BLaER1 treated with 17β-estradiol and CSF1 and Interleukin-3, amounts not matched to agents 10 nM and 100 nM (cell line): ENCODE results near the gene VTI1A.
A peak's percentile ranks its signal among the peaks of the same experiment; 100 is the strongest.

ENCODE experiments used
- H3K27ac ChIP-seq, 11 experiments: shearing (Covaris generic); formaldehyde crosslinking; 2 replicates each; pipeline ENCODE4 v1.8.1; 2022
- H3K27me3 ChIP-seq, 11 experiments: shearing (Covaris generic); formaldehyde crosslinking; 2 replicates each; pipeline ENCODE4 v1.8.1; 2022
- H3K36me3 ChIP-seq, 11 experiments: shearing (Covaris generic); formaldehyde crosslinking; 2 replicates each; pipeline ENCODE4 v1.8.1; 2022
- H3K4me1 ChIP-seq, 10 experiments: shearing (Covaris generic); formaldehyde crosslinking; 2 replicates each; pipeline ENCODE4 v1.8.1; 2022
- H3K4me2 ChIP-seq, 11 experiments: shearing (Covaris generic); formaldehyde crosslinking; 2 replicates each; pipeline ENCODE4 v1.8.1; 2022
- H3K4me3 ChIP-seq, 10 experiments: shearing (Covaris generic); formaldehyde crosslinking; 2 replicates each; pipeline ENCODE4 v1.8.1; 2022
- H3K9ac ChIP-seq, 11 experiments: shearing (Covaris generic); formaldehyde crosslinking; 2 replicates each; pipeline ENCODE4 v1.8.1; 2022
- H3K9me3 ChIP-seq, 11 experiments: shearing (Covaris generic); formaldehyde crosslinking; replicated peaks in 1 of 11; 2 replicates each; pipeline ENCODE4 v1.8.1; 2022
- H4K20me1 ChIP-seq, 11 experiments: shearing (Covaris generic); formaldehyde crosslinking; 2 replicates each; pipeline ENCODE4 v1.8.1; 2022
- Cebpa-rat ChIP-seq, 11 experiments: shearing (Covaris generic); IDR thresholded peaks; 2 replicates each; pipeline ENCODE4 v1.8.1; 2022

The VTI1A gene

DNA sequence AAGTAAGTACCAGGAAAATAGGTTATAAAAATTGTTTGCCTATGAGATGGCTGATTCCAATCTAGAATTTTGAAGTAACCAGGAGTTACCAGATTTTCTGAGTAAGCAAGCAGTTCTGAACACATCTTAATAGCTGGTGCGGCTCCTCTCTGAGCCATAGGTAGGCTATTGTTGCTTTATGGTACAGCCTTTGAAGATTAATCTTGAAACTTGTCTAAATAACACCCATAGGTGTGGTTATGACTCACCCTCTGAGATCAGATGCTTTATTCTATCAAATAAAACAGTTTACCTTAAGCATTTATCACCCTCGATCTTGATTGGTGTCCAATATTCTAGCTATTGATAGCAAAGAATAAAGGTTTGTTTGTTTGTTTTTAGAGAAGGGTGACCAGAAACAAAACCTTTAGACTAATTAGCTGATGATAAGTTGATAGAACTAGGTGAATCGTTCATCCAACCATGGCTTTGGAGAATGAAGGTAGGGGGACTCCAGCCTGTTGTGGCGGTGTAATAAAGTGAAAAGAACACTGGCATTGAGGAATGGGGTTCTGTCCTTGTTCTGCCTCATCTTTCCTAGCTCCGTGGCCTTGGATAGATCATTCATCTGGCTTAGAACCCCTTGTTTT, 72.2 kb downstream of the VTI1A start:
- peaks cover 0 to 40% (median 0%) of the 10 kb centered on the region in 11 experiments; a peak in 7 of 22 replicates for H4K20me1 ChIP-seq
- H3K9ac ChIP-seq, result no peak overlapping the region
- no peaks in the 10 kb centered on the region for H3K36me3 ChIP-seq
- TF ChIP-seq Cebpa-rat (IDR thresholded peaks at IDR 0.05), result no peak
- no peak overlapping the region for H3K4me3 ChIP-seq
- no peak overlapping the region for H3K27ac ChIP-seq
- H3K9me3 ChIP-seq, result no peaks in the 10 kb centered on the region
- peaks cover 0 to 23% (median 0%) of the 10 kb centered on the region in 10 experiments; a peak in 7 of 20 replicates for H3K4me1 ChIP-seq
- peak overlapping the region in 1 of 11 experiments; percentile 10; a peak in 2 of 22 replicates for H3K4me2 ChIP-seq
- H3K27me3 ChIP-seq, result no peaks in the 10 kb centered on the region

- no peaks in the 10 kb centered on the region for H3K27me3 ChIP-seq
- H3K4me2 ChIP-seq, result no peak overlapping the region
- no peaks in the 10 kb centered on the region for H3K36me3 ChIP-seq
- H3K4me1 ChIP-seq, result peaks cover 0 to 34% (median 0%) of the 10 kb centered on the region in 10 experiments; a peak in 7 of 20 replicates
- no peak overlapping the region for H3K4me3 ChIP-seq
- H3K27ac ChIP-seq, result no peak overlapping the region
- peaks cover 0 to 46% (median 0%) of the 10 kb centered on the region in 11 experiments; a peak in 8 of 22 replicates for H4K20me1 ChIP-seq
- no peak overlapping the region for H3K9ac ChIP-seq
- H3K9me3 ChIP-seq, result no peaks in the 10 kb centered on the region
- no peak for TF ChIP-seq Cebpa-rat (IDR thresholded peaks at IDR 0.05)
Observed at GRCh38 chr10:112520914-112521313, 73.9 kb downstream of the VTI1A start.

DNA sequence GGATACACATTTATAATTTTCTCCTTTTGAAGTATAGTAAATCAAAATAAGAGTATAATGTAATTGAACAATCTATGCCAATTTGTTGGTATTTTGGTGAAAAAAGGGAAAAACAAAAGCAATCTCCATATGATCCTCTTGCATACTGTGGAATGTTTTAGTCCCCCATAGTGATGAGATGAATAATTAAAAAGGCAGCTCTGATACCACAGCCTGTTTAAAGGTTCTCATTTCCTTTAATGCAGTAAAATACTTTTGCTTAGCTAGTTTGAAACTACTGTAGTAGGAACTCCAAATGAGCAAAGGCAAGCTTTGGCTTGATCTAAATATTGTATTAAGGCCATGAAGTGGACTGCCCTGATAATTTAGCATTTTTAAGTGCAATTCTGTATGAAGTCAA, 77.6 kb downstream of the VTI1A start:
- Histone ChIP-seq H3K27ac (no peak overlapping the region), H3K4me2 (peak overlapping the region in 1 of 11 experiments; percentile 25; a peak in 3 of 22 replicates), H3K27me3 (no peaks in the 10 kb centered on the region), H3K4me3 (no peak overlapping the region), H3K36me3 (peaks cover 0 to 24% (median 8%) of the 10 kb centered on the region in 11 experiments; a peak in 9 of 22 replicates), H3K4me1 (peaks cover 0 to 29% (median 0%) of the 10 kb centered on the region in 10 experiments; a peak in 7 of 20 replicates), H3K9ac (no peak overlapping the region), H4K20me1 (peaks cover 0 to 39% (median 0%) of the 10 kb centered on the region in 11 experiments; a peak in 8 of 22 replicates), H3K9me3 (no peaks in the 10 kb centered on the region)
- TF ChIP-seq Cebpa-rat (IDR thresholded peaks at IDR 0.05), result no peak

DNA sequence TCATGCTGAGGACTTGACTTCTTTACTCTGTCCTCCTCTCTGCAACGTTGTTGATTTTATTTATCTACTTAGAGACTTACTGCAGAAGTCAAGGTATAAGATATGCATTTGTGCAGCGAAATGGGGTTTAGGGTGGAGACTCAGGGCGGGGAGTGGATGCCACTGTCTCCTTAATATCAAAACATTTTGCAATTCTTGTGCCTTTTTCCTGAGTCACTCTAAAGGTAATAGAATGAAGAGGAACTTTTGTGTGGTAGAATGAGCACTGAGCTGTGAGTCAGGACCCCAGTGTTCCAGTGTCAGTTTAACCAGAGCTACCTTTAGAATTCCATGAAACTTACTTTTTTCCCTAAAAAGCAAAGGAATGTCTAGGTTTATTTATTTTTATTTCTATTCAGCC, 78.2 kb downstream of the VTI1A start:
- peaks cover 0 to 36% (median 0%) of the 10 kb centered on the region in 11 experiments; a peak in 8 of 22 replicates for H4K20me1 ChIP-seq
- H3K27ac ChIP-seq, result no peak overlapping the region

GRCh38 chr10:112526139-112526538, 79.1 kb downstream of the VTI1A start:
- H3K4me1 ChIP-seq, result peaks cover 0 to 21% (median 0%) of the 10 kb centered on the region in 10 experiments; a peak in 7 of 20 replicates
- no peak overlapping the region for H3K9ac ChIP-seq
- H3K27ac ChIP-seq, result no peak overlapping the region

More for the DNA sequence above, 78.2 kb downstream of the VTI1A start:
- Histone ChIP-seq H3K9me3 (no peaks in the 10 kb centered on the region), H3K4me3 (no peak overlapping the region), H3K4me1 (peaks cover 0 to 23% (median 0%) of the 10 kb centered on the region in 10 experiments; a peak in 7 of 20 replicates), H3K36me3 (peaks cover 0 to 29% (median 8%) of the 10 kb centered on the region in 11 experiments; a peak in 10 of 22 replicates), H3K27me3 (no peaks in the 10 kb centered on the region), H3K9ac (no peak overlapping the region), H3K4me2 (peak overlapping the region in 1 of 11 experiments; percentile 17; a peak in 2 of 22 replicates)
- no peak for TF ChIP-seq Cebpa-rat (IDR thresholded peaks at IDR 0.05)

DNA sequence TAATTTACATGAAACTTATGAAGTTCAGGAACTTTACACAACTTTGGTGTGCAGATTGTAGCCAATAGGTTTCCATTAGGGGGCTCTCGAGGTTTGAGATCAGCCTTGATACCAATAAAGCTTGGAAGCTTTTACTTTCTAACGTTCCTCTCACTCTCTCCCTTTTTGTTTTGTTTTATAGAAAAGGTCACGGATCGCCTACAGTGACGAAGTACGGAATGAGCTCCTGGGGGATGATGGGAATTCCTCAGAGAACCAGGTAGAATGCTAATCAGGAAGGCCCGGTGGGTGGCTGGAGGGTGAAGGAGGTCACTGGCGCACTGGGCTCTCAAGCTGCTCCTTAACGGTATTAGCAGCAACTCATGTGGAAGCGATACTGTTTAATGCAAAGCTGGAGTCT, 79.9 kb downstream of the VTI1A start:
- Histone ChIP-seq H3K36me3 (peaks cover 0 to 39% (median 13%) of the 10 kb centered on the region in 11 experiments; a peak in 14 of 22 replicates), H3K9ac (no peak overlapping the region)

More at GRCh38 chr10:112526139-112526538, 79.1 kb downstream of the VTI1A start:
- 0 out of 22 replicates have a peak, but pooled peaks cover 0 to 6% (median 0%) of the 10 kb centered on the region in 11 experiments for H3K9me3 ChIP-seq
- H3K4me2 ChIP-seq, result no peak overlapping the region
- H3K36me3 ChIP-seq, result peaks cover 0 to 38% (median 13%) of the 10 kb centered on the region in 11 experiments; a peak in 14 of 22 replicates
- no peak for TF ChIP-seq Cebpa-rat (IDR thresholded peaks at IDR 0.05)
- no peak overlapping the region for H3K4me3 ChIP-seq
- H4K20me1 ChIP-seq, result peaks cover 0 to 35% (median 0%) of the 10 kb centered on the region in 11 experiments; a peak in 7 of 22 replicates
- no peaks in the 10 kb centered on the region for H3K27me3 ChIP-seq

DNA sequence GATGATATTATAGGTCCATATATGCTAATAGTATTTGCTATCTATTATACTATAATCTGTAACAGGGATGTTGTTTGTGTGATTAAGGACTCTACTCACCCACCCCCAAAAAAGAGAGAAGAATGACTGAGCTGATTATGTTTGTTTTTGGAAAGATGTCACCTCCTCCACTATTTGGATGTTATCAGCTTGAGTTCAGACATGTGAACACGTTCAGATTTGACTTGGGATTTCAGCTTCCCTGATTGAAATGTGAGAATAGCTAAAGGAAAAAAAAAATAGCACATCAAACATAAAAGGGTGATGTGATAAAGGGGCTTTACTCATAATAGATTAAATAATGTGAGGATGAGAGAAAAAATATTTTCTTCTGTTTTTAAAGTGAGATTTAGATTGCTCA, 81.2 kb downstream of the VTI1A start:
- Histone ChIP-seq H4K20me1 (peaks cover 0 to 16% (median 0%) of the 10 kb centered on the region in 11 experiments; a peak in 6 of 22 replicates), H3K4me3 (no peak overlapping the region), H3K27ac (no peak overlapping the region), H3K27me3 (no peaks in the 10 kb centered on the region), H3K4me2 (no peak overlapping the region), H3K4me1 (peaks cover 0 to 42% (median 10%) of the 10 kb centered on the region in 10 experiments; a peak in 11 of 20 replicates), H3K9me3 (0 out of 22 replicates have a peak, but pooled peaks cover 0 to 6% (median 0%) of the 10 kb centered on the region in 11 experiments), H3K36me3 (peaks cover 0 to 39% (median 13%) of the 10 kb centered on the region in 11 experiments; a peak in 14 of 22 replicates), H3K9ac (no peak overlapping the region)
- TF ChIP-seq Cebpa-rat (IDR thresholded peaks at IDR 0.05), result no peak

More for the DNA sequence above, 79.9 kb downstream of the VTI1A start:
- TF ChIP-seq Cebpa-rat (IDR thresholded peaks at IDR 0.05), result no peak
- H3K4me1 ChIP-seq, result peaks cover 0 to 28% (median 3%) of the 10 kb centered on the region in 10 experiments; a peak in 10 of 20 replicates
- no peaks in the 10 kb centered on the region for H3K27me3 ChIP-seq
- H4K20me1 ChIP-seq, result peaks cover 0 to 28% (median 0%) of the 10 kb centered on the region in 11 experiments; a peak in 7 of 22 replicates
- H3K27ac ChIP-seq, result no peak overlapping the region
- 0 out of 22 replicates have a peak, but pooled peaks cover 0 to 6% (median 0%) of the 10 kb centered on the region in 11 experiments for H3K9me3 ChIP-seq
- H3K4me3 ChIP-seq, result no peak overlapping the region
- no peak overlapping the region for H3K4me2 ChIP-seq

DNA sequence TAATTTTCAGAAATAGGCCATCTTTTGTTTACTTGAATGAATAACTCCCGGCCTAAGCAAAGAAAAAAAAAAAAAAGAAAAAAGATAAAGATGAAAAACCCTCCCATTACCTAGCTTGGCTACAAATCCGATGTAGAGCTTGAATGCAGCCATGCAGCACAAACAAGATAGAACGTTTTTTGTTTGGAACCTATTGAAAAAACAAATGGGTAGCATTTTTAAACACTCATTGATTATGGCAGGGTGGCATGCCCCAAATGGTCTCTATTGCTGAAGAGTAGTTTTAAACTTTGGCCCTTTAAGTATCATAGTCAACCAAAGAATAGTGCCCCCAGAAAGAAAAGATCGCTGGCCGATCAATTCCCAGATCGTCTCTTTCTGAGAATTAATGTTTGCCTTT, 84.4 kb downstream of the VTI1A start:
- peak overlapping the region in 4 of 11 experiments; percentile 45 to 70 (median 60); a peak in 5 of 22 replicates for H3K4me2 ChIP-seq
- no peak overlapping the region for H3K4me3 ChIP-seq
- H3K27ac ChIP-seq, result peak overlapping the region in 3 of 11 experiments; percentile 55 to 67 (median 65); a peak in 6 of 22 replicates
- peaks cover 0 to 39% (median 13%) of the 10 kb centered on the region in 11 experiments; a peak in 14 of 22 replicates for H3K36me3 ChIP-seq
- 0 out of 22 replicates have a peak, but pooled peaks cover 0 to 6% (median 0%) of the 10 kb centered on the region in 11 experiments for H3K9me3 ChIP-seq
- H3K27me3 ChIP-seq, result no peaks in the 10 kb centered on the region
- H3K4me1 ChIP-seq, result peaks cover 0 to 46% (median 10%) of the 10 kb centered on the region in 10 experiments; a peak in 11 of 20 replicates
- no peaks in the 10 kb centered on the region for H4K20me1 ChIP-seq
- no peak overlapping the region for H3K9ac ChIP-seq
- no peak for TF ChIP-seq Cebpa-rat (IDR thresholded peaks at IDR 0.05)

DNA sequence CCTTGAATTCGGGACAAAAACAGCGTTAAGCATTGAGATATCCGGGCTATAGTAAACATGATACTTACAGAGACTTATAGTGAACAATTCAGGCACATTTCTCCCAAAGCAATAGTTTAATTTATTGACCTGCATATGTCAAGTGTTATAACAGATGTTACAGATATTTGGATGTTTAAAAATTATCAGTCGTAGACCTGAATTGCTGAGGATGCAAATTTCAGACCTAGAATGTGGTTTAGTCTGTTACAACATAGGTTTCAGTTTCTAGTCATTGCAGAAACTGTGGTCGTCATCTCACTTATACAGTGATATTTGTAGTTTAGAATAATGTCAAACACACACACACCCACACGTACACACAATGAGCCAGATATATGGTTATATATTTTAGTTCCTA, 85.2 kb downstream of the VTI1A start:
- H3K4me1 ChIP-seq, result peaks cover 0 to 46% (median 10%) of the 10 kb centered on the region in 10 experiments; a peak in 11 of 20 replicates
- no peak overlapping the region for H3K9ac ChIP-seq
- no peaks in the 10 kb centered on the region for H3K27me3 ChIP-seq
- 0 out of 22 replicates have a peak, but pooled peaks cover 0 to 6% (median 0%) of the 10 kb centered on the region in 11 experiments for H3K9me3 ChIP-seq
- H3K4me3 ChIP-seq, result no peak overlapping the region
- no peak for TF ChIP-seq Cebpa-rat (IDR thresholded peaks at IDR 0.05)
- peak overlapping the region in 7 of 11 experiments; percentile 11 to 70 (median 45); a peak in 8 of 22 replicates for H3K4me2 ChIP-seq
- H3K36me3 ChIP-seq, result peaks cover 0 to 39% (median 11%) of the 10 kb centered on the region in 11 experiments; a peak in 12 of 22 replicates
- H3K27ac ChIP-seq, result peak overlapping the region in 3 of 11 experiments; percentile 55 to 67 (median 65); a peak in 7 of 22 replicates
- H4K20me1 ChIP-seq, result no peaks in the 10 kb centered on the region
